Keratinocyte (primary cell): ENCODE results near the gene TSTD2.

Source experiments
- CTCF ChIP-seq, 3 experiments: IDR thresholded peaks in 1 of 3; conservative IDR thresholded peaks in 1 of 3; optimal IDR thresholded peaks in 1 of 3; 2 replicates in 2 of 3; 3 replicates in 1 of 3; pipeline versions ENCODE3 to v1.5.1; 2011; ENCODE audit warnings: low read length in 3 of 3, mild to moderate bottlenecking in 3 of 3, moderate library complexity in 2 of 3, control low read depth in 1 of 3, inconsistent platforms in 1 of 3; ENCODE audit not compliant: insufficient read depth in 2 of 3; ENCODE audit errors: extremely low read depth in 1 of 3
- EZH2 ChIP-seq: IDR thresholded peaks from one replicate; pipeline ENCODE4 v1.6.1; 2012; ENCODE audit warnings: inconsistent platforms, mild to moderate bottlenecking, low read length, moderate library complexity

GRCh38 chr9:97636903-97637302, 3.7 kb upstream of the TSTD2 start:
- TF ChIP-seq CTCF (optimal IDR thresholded peaks at IDR 0.05 in 1 of 3, IDR thresholded peaks at IDR 0.05 in 1 of 3, conservative IDR thresholded peaks at IDR 0.05 in 1 of 3; ENCODE audit: extremely low read depth in 1 of 3, insufficient read depth in 2 of 3, low read length in 3 of 3) (no peak), EZH2 (no peak)
